Endodermal cell (in vitro differentiated cells): ENCODE measurements around the gene NCR1. TPM values are rescaled to one million over a fixed set of nuclear protein-coding genes. Genes with fewer than 3 reads are reported as not detected.

Experiments
- DNase-seq: peaks from one replicate; pipeline ENCODE4 v3.0.0-alpha.2; 2017
- H3K27ac ChIP-seq: 2 replicates; pipeline ENCODE4 v1.5.1; 2013; ENCODE audit warnings: mild to moderate bottlenecking, low read depth, low read length, moderate library complexity
- H3K27me3 ChIP-seq: 2 replicates; pipeline ENCODE4 v1.6.1; 2013; ENCODE audit warnings: mild to moderate bottlenecking, low read length, moderate library complexity; ENCODE audit not compliant: insufficient read depth, control insufficient read depth, poor library complexity, severe bottlenecking
- H3K36me3 ChIP-seq: 2 replicates; pipeline ENCODE4 v1.7.0; 2013; ENCODE audit warnings: mild to moderate bottlenecking, low read length, moderate library complexity; ENCODE audit not compliant: control insufficient read depth, insufficient read depth
- H3K4me1 ChIP-seq: one replicate; pipeline ENCODE4 v1.7.0; 2013; ENCODE audit warnings: low read length; ENCODE audit not compliant: control insufficient read depth, insufficient read depth
- H3K4me3 ChIP-seq: 2 replicates; pipeline ENCODE4 v1.5.1; 2013; ENCODE audit warnings: mild to moderate bottlenecking, low read length, moderate library complexity
- H3K9ac ChIP-seq: 2 replicates; pipeline ENCODE4 v1.6.1; 2013; ENCODE audit warnings: mild to moderate bottlenecking, low read length, moderate library complexity; ENCODE audit not compliant: poor library complexity, severe bottlenecking; ENCODE audit errors: extremely low read depth
- H3K9me3 ChIP-seq: 2 replicates; pipeline ENCODE4 v1.6.1; 2013; ENCODE audit warnings: mild to moderate bottlenecking, low read length, moderate library complexity; ENCODE audit not compliant: control insufficient read depth
- H3K27ac Mint-ChIP-seq: 2 replicates; pipeline ENCODE4 v1.8.0; 2020; ENCODE audit warnings: mixed read lengths
- H3K27me3 Mint-ChIP-seq: 2 replicates; pipeline ENCODE4 v1.8.0; 2021; ENCODE audit warnings: mild to moderate bottlenecking, mixed read lengths; ENCODE audit not compliant: insufficient read depth
- H3K36me3 Mint-ChIP-seq: 2 replicates; pipeline ENCODE4 v1.8.0; 2020; ENCODE audit warnings: low read depth, mixed read lengths
- H3K4me1 Mint-ChIP-seq: 2 replicates; pipeline ENCODE4 v1.8.0; 2020; ENCODE audit warnings: mixed read lengths
- H3K4me3 Mint-ChIP-seq: 2 replicates; pipeline ENCODE4 v1.8.0; 2020; ENCODE audit warnings: mild to moderate bottlenecking, moderate library complexity, mixed read lengths
- H3K9me3 Mint-ChIP-seq: 2 replicates; pipeline ENCODE4 v1.8.0; 2020; ENCODE audit warnings: mild to moderate bottlenecking, mixed read lengths
- CTCF ChIP-seq: fragments of 200-600 bp; sonication (generic); conservative IDR thresholded peaks from 2 replicates; pipeline ENCODE4 v1.5.0; 2021; ENCODE audit warnings: antibody characterized with exemption, mild to moderate bottlenecking
- WGBS, 2 experiments: methylation state at CpG; one replicate each; pipeline versions ENCODE4 v1.1.5 to v1.1.7; 2013; ENCODE audit warnings: missing lambda C conversion rate in 2 of 2, mixed read lengths in 1 of 2; ENCODE audit not compliant: insufficient coverage in 1 of 2, insufficient read length in 1 of 2; 5-methylcytosine and 5-hydroxymethylcytosine counted together
- total RNA-seq, 2 donors: library from RNA; stranded (reverse); fragmentation: NEBNext Ultra II Directional in 1 of 2; extraction: Animal tissue kit (Norgen Biotek cat#: 25700) in 1 of 2; gene quantifications; 2 replicates in 1 of 2; 3 replicates in 1 of 2; pipeline ENCODE4 v1.2.1, GENCODE V29; 2021

NCR1 gene
- total RNA-seq, 2 donors from 2014 or later, result 24.4 to 34.5 TPM

DNA sequence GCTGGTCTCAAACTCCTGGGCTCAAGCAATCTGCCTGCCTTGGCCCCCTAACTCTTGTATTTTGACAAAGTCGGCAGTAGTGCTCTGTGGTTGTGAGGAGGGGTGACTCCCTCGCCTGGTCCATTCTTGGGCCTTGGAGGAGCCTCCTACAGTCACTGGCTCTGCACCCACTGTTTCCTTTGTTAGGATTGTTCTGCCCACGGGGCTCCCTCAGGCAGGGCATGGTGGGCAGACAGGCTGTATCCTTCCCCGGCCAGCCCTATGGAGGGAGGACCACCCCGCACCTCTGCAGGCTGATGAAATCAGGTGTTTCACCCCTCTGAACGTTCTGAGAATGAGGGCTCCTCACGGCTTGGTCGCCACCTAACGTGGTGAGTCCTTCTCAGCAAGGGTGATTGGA is 22.7 kb upstream of the NCR1 start:
- H3K4me3 ChIP-seq, result no peak overlapping the region
- H3K27ac Mint-ChIP-seq, result no peak overlapping the region
- no peaks in the 10 kb centered on the region for H3K36me3 ChIP-seq
- peaks cover 12% of the 10 kb centered on the region for H3K27me3 Mint-ChIP-seq
- no peaks in the 10 kb centered on the region for H3K9me3 ChIP-seq
- WGBS, 2 experiments, result 90% methylated on average over 5 to 9 of the region's 9 CpGs
- H3K27me3 ChIP-seq, result no peaks in the 10 kb centered on the region
- H3K9me3 Mint-ChIP-seq, result peaks cover 1% of the 10 kb centered on the region
- no peaks in the 10 kb centered on the region for H3K4me1 ChIP-seq
- no peaks in the 10 kb centered on the region for H3K4me1 Mint-ChIP-seq
- no peak for DNase-seq
- H3K36me3 Mint-ChIP-seq, result no peaks in the 10 kb centered on the region
- H3K4me3 Mint-ChIP-seq, result no peak overlapping the region
- no peak overlapping the region for H3K27ac ChIP-seq
- H3K9ac ChIP-seq, result no peak overlapping the region
- TF ChIP-seq CTCF, result no peak

- no peak overlapping the region for H3K27ac Mint-ChIP-seq
- no peak for DNase-seq
- Histone ChIP-seq H3K4me1 (no peaks in the 10 kb centered on the region), H3K27ac (no peak overlapping the region), H3K9me3 (no peaks in the 10 kb centered on the region), H3K36me3 (no peaks in the 10 kb centered on the region), H3K27me3 (no peaks in the 10 kb centered on the region), H3K4me3 (no peak overlapping the region), H3K9ac (no peak overlapping the region)
- TF ChIP-seq CTCF, result no peak
- H3K36me3 Mint-ChIP-seq, result no peaks in the 10 kb centered on the region
- WGBS, 2 experiments, result 94 to 96% methylated on average over 10 of the region's 10 CpGs
- H3K4me1 Mint-ChIP-seq, result peaks cover 13% of the 10 kb centered on the region
- peaks cover 2% of the 10 kb centered on the region for H3K27me3 Mint-ChIP-seq
- no peaks in the 10 kb centered on the region for H3K9me3 Mint-ChIP-seq
- no peak overlapping the region for H3K4me3 Mint-ChIP-seq
Measured at GRCh38 chr19:54888239-54888638, 17.7 kb upstream of the NCR1 start.

- WGBS, 2 experiments, result 95% methylated on average over 9 to 11 of the region's 11 CpGs
Measured at GRCh38 chr19:54889566-54889965, 16.4 kb upstream of the NCR1 start.

More at GRCh38 chr19:54889566-54889965, 16.4 kb upstream of the NCR1 start:
- H3K9me3 Mint-ChIP-seq, result no peaks in the 10 kb centered on the region
- no peak for TF ChIP-seq CTCF
- Histone ChIP-seq H3K9me3 (no peaks in the 10 kb centered on the region), H3K9ac (no peak overlapping the region), H3K4me3 (no peak overlapping the region), H3K27ac (no peak overlapping the region), H3K27me3 (no peaks in the 10 kb centered on the region), H3K36me3 (no peaks in the 10 kb centered on the region), H3K4me1 (no peaks in the 10 kb centered on the region)
- no peaks in the 10 kb centered on the region for H3K36me3 Mint-ChIP-seq
- H3K4me1 Mint-ChIP-seq, result peaks cover 18% of the 10 kb centered on the region
- H3K27me3 Mint-ChIP-seq, result peaks cover 2% of the 10 kb centered on the region
- no peak for DNase-seq
- H3K27ac Mint-ChIP-seq, result no peak overlapping the region
- H3K4me3 Mint-ChIP-seq, result no peak overlapping the region
